NCI-H2029 treated with DMSO at 0.1 percent for 48 hours (cell line): ENCODE measurements around the gene KRTAP5-8.
A peak's percentile ranks its signal among the peaks of the same experiment; 100 is the strongest.
"Not testable (repeated sequence)": the region's sequence is repeated elsewhere in the genome, so short reads cannot be mapped to it uniquely, and the experiment has no call there.

Source experiments
- DNase-seq: peaks from one replicate; lab custom pipeline; 2025; lab: John Stamatoyannopoulos, UW

KRTAP5-8 gene

DNA sequence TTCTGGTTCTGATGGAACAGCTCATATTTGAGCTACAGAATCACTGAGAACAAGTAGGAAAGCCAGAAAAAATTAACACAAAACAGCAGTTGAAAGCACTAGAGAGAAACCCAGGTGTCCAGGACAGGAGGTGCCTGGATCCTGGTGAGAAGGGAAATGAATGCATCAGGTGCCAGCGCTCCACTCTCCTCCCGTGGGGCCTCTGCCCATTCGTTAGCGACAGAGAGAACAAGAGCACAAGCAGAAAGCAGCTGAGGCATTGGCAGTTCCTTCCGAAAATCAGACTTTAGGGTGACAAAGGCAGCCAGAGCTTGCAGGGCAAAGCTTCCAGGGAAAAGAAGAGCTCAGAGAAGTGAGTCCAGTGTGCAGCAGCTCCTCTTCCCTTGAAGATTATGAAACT is 30.7 kb upstream of the KRTAP5-8 start:
- DNase-seq = no peak

DNA sequence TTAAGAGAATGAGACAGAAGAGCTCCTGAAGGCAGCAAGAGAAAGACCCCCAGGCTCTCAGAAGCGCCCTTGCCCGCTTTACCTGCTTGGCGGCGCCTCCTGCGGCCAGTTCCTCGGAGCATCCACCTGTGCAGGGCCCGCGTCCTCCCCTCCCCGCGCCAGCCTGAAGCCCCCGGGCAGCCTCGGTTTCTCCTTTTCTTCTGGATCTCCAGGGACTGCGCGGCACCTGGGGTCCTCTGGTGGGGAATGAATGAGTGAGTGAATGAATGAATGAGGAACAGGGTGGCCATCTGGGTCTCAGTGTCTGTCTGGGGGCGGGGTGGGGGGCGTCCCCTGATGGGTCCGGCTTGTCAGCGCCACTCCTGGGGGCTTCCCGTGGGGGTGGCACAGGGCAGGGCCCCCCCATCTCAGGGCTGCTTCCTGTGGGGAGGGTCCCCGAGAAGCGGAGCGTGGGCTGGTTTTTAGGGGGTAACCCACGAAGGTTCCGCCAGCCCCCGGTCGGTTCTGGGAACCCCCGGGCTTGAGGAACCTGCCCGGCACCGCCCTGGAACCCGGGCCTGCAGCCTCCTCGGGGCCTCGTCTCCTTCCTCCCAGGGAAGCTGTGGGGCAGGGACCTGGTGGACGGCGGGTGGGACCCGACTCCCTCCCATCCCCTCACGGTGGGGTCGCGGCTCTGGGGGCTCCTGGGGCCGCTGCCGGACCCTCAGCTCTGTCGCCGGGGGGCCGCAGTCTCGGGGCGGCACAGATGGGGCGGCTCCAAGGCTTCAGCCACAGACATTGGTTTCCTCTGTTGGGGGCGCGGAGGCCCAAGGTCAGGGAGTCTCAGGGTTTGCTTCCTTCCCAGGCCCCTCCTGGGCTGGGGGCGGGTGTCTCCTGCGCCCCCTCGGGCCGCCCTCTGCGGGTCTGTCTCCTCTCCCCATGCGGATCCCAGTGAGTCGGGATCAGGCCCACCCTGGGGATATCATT is 19.0 kb upstream of the KRTAP5-8 start:
- DNase-seq = no peak

DNA sequence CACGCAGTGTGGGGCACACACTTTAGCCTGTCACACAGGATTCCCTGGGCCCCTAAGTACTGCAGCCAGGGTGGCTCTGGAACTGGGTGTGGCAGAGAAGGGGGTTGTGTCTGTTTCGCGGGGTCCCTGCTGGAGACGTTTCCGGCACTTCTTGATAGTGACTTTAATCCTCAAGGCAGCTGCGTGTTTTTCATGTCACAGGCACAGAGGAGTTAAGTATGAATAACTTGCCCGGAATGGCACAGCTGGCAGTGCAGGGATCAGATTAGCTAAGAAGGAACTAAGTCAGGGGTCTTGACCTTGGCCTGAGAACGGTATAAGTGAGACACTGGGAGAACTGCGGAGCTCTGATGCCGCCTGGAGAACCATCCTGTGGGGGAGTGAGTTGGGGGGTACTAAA is 18.3 kb upstream of the KRTAP5-8 start:
- no peak for DNase-seq

DNA sequence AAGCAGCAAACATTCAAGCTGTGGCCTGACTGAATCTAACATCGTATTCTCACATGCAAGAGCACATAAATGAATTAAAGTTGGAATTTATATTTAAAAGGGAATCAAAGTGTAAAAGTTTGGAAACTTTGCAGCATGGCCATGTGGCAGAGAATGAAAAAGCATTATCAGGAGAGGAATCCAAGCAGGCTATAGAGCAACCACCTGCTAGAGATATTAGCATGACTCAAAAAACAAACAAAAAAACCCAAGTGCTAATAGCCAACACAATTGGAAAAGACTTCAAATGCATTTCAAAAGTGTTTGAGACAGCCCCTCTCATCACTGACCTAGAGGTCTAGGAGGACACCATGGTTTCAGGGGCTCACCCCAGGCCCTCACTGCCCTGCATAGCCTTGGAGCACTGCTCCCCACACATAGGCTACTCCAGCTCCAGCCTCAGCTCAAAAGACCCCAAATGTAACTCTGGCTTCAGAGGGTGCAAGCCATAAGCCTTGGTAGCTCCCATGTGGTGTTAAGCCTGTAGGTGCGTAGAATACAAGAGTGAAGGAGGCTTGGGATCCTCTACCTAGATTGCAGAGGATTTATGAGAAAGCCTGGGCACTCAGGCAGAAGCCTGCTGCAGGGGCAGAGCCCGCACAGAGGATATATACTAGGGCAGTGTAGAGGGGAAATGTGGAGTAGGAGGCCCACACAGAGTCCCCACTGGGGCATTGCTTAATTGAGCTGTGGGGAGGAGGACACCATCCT is 12.5 kb upstream of the KRTAP5-8 start:
- DNase-seq = no peak

DNA sequence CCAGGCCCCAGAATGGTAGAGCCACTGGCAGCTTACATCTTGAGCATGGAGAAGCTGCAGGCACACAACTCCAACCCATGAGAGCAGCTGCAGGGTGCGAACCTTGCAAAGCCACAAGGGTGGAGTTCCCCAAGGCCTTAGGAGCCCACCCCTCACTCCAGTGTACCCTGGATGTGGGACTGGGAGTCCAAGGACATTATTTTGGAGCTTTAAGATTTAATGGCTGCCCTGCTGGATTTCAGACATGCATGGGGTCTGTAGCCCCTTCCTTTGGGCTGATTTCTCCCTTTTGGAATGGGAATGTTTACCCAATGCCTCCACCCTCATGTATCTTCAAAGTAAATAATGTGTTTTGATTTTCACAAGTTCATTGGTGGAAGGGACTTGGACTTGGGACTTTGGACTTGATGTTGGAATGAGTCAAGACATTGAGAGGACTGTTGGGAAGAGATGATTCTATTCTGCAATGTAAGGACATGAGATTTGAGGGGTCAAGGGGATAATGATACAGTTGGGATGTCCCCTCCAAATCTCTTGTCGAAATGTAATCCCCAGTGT is 11.8 kb upstream of the KRTAP5-8 start:
- DNase-seq = no peak

DNA sequence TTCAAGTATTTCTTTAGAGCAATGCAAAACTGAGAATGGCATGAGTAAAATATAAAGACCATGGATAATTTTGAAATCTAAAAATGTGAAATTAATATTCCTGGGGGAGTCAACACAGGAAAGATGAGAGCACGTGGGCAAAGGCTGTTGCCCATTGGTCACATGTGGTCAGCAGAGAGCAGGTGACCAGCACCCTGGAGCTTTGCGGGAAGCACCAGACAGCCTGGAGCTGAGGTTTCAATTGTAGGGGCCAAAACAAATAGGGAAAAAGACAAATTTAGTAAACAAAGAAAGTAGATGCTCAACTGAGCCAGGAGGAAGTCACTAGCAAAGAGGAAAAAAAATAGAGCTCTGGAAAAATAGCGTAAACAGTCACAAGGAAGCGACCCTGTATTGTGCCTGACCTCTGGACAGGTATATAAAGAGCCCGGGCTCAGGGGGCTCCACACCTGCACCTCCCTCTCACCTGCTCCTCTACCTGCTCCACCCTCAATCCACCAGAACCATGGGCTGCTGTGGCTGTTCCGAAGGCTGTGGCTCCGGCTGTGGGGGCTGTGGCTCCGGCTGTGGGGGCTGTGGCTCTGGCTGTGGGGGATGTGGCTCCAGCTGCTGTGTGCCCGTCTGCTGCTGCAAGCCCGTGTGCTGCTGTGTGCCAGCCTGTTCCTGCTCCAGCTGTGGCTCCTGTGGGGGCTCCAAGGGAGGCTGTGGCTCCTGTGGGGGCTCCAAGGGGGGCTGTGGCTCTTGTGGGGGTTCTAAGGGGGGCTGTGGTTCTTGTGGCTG is 10.8 kb upstream of the KRTAP5-8 start, which contains the start of gene KRTAP5-7:
Gene KRTAP5-7 (plus strand): TSS at position 472 of the 780 bp plus-strand sequence. CDS start 34 bp downstream, at position 506.
- peak; percentile 3 for DNase-seq

DNA sequence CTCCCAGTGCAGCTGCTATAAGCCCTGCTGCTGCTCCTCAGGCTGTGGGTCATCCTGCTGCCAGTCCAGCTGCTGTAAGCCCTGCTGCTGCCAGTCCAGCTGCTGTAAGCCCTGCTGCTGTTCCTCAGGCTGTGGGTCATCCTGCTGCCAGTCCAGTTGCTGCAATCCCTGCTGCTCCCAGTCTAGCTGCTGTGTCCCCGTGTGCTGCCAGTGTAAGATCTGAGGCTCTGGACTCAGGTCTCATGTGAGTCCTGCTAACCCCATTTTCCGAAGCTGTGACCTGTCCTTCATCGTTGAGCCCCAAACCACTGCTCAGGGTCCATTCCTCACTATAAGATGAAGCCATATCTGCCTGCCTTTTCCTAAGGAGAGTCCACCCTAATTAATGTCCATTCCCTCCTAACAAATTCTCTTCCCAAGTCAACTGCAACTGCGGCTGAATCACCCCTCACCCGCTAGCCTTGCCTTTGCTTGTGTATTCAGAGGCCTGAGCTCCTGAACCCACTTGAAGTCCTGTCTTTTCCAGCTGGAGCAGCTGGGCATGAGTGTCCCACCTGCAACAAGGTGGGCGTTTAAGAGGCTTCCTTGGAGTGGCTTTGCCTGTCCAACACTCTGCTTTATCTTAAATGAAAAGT is 10.1 kb upstream of the KRTAP5-8 start:
- no peak for DNase-seq

DNA sequence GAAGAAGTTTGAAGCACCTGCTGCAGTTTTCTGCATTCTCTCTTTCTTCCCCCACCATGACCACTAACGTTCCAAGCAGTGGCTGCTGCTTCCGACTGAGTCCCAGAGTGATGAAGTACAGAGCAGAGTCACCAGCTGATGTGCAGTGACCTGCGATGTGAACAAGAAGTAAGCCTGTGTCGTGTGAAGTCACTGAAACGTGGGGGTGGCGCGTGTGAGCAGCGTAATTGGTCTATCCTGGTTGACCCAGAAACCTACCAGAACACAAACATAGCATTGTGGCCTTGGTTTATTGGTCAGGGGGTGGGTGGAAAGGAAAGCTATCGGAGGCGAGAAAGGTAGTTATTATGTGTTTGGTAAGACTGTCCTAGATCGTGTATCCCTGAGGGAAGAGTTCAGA is 7.2 kb upstream of the KRTAP5-8 start:
- DNase-seq = no peak

DNA sequence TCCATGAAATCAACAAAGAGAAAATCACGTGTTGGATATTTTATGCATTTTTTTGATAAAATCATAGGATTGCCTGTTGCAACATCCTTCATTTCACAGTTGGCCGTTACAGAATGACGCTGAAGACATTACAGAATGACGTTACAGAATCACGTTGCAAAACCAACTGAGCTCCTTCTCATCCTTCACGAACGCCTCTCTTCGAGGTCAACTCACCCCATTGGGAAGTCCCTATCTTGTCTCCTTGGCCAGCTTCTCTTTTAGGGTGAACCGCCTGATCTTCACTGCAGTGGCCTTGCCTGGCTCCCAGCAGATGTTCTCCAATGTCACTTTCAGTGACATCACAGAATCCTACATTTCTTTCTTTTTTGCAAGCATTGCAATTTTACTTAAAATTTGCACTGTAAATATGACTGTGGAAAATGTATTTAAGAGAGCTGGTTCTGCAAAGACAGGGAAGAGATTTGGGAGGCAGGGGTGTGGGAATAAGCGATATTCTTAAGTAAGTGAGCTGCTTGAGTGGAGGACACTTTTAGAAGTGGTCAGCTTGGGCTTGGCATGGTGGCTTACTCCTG is 5.7 kb upstream of the KRTAP5-8 start:
- DNase-seq = no peak

DNA sequence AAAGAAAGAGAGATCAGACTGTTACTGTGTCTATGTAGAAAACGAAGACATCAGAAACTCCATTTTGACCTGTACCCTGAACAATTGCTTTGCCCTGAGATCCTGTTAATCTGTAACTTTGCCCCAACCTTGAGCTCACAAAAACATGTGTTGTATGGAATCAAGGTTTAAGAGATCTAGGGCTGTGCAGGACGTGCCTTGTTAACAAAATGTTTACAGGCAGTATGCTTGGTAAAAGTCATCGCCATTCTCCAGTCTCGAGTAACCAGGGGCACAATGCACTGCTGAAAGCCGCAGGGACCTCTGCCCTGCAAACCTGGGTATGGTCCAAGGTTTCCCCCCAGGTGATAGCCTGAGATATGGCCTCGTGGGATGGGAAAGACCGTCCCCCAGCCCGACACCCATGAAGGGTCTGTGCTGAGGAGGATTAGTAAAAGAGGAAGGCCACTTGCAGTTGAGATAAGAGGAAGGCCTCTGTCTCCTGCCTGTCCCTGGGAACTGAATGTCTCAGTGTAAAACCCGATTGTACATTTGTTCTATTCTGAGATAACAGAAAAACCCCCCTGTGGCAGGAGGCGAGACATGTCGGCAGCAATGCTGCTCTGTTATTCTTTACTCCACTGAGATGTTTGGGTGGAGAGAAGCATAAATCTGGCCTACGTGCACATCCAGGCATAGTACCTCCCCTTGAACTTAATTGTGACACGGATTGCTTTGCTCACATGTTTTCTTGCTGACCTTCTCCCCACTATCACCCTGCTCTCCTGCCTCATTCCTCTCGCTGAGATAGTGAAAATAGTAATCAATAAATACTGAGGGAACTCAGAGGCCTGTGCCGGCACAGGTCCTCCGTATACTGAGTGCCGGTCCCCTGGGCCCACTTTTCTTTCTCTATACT is 2.9 kb upstream of the KRTAP5-8 start:
- not testable (repeated sequence) for DNase-seq

DNA sequence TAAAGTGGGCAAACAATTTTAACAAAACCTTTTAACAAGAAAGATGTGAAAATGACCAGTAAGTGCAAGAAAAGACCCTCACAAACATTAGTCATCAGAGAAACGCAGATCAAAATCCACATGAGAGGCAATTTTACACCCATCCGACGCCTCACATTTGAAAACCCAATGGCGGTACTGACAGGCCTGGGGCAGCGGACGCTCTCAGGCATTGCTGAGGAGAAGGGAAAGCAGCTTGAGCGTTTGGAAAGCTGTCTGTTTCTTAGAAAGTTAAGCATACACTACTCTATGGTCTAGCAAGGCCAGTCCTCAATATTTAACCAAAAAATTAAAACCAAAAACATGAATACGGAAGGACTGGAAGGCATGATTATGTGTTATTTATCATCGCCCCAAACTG is 2.0 kb upstream of the KRTAP5-8 start:
- DNase-seq = no peak

DNA sequence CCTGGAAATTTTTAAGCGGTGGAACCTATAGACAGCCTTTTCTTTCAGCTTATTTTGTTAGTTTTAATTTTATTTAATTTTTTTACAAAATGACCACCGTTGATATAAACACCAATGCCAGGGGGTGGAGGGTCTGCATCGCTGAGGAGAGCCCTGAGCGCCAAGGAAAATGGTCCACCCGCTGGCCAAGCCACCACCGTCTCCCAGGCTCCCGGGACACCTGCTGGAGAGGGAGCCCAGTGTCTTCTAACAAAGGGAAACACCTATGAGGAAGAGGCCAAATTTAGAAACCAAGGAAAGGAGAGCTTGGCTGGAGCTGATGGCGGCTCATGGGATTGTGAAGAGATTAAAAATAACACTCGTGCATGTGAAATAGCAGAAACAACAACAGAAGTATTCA is 288 bp upstream of the KRTAP5-8 start:
- no peak for DNase-seq

DNA sequence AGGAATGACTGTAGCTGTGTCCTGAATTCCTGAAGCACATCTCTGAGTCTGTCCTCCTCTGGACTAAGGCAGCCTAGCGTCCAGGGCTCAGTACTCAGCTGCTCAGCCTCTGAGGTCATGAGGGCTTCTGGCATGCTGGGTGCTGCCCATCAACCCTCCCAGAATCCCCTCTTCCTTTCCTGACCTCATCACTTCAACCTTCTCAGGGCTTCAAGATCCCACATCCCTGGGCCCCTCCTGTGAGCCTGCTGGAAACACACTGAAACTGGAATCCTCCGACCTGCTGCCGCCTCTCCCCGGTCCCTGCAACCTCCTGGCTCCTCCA is 803 bp downstream of the KRTAP5-8 start:
- no peak for DNase-seq

DNA sequence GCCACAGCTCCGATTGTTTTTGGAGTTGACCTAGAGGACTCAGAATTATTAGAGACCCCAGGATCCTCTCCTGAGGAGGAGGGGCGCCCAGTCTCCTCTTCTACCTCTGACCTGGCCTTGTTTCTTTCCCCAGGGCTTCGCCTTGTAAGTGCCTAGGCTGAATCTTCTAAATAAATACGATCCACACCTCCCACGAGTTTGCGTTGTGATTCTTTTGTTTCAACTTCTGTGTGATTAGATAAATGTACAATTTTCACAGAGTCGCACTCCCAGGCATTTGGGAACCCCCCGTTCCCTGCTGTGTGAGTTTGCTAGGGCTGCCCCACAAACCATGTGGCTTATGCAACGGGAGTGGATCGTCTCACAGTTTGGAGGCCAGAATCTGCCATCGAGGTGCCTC is 1.2 kb downstream of the KRTAP5-8 start:
- no peak for DNase-seq

DNA sequence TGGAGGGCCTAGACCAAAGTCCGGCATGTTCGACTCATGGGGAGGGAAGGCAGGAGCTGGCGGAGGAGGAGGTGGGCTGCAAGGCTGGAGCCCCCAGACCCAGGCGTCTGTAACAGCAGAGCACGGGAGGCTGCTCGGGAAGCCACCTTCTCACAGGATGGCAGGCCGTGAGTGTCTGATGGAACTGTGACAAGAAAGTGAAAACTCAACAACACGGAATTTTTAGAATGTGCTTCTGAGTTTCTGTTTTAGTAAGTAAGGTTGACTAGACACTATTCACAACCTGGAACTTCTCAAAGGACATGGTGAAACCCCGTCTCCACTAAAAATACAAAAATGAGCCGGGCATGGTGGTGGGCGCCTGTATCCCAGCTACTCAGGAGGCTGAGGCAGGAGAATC is 2.1 kb downstream of the KRTAP5-8 start:
- not testable (repeated sequence) for DNase-seq

DNA sequence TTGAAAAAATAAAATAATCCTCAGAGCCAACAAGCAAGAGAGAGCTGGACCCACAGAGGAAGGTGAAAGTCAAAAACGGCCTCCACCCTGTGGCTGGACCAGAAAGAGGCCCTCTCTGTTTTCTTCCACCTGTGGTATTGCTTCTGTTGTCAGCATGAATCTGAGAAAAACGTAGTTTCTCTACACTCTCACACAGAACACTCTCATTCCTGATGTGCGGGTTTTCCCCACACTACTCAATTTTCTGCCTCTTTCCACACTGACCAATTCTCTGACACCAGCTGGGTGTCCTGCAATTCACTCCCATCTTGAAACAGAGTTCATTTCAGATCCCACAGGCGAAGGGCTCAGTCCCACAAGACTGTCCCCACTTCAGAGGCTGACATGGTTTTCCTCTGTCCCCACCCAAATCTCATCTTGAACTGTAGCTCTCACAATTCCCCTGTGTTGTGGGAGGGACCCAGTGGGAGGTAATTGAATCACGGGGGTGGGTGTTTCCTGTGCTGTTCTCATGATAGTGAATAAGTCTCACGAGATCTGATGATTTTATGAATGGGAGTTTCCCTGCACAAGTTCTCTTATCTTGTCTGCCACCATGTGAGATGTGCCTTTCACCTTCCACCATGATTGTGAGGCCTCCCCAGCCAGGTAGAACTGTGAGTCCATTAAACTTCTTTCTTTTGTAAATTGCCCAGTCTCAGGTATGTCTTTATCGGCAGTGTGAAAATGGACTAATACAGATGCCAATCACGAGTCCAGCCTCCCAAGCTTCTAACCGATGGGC is 2.9 kb downstream of the KRTAP5-8 start:
- not testable (repeated sequence) for DNase-seq

DNA sequence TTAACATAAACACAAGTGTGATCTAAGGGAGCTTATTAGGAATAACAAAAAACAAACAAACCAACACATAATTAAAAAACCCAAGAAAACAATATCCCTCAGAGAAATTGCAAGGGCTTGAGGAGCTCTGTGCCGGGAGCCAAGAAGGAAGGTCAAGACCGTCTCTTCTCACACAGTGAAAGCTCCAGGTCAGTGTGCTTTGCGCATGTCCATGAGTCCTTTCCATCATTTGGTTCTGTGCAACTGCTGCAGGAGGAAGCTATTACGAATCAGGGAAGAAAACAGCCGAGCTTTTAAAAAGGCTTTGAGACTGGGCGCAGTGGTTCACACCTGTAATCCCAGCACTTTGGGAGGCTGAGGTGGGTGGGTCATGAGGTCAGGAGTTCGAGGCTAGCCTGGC is 4.6 kb downstream of the KRTAP5-8 start:
- DNase-seq = no peak

DNA sequence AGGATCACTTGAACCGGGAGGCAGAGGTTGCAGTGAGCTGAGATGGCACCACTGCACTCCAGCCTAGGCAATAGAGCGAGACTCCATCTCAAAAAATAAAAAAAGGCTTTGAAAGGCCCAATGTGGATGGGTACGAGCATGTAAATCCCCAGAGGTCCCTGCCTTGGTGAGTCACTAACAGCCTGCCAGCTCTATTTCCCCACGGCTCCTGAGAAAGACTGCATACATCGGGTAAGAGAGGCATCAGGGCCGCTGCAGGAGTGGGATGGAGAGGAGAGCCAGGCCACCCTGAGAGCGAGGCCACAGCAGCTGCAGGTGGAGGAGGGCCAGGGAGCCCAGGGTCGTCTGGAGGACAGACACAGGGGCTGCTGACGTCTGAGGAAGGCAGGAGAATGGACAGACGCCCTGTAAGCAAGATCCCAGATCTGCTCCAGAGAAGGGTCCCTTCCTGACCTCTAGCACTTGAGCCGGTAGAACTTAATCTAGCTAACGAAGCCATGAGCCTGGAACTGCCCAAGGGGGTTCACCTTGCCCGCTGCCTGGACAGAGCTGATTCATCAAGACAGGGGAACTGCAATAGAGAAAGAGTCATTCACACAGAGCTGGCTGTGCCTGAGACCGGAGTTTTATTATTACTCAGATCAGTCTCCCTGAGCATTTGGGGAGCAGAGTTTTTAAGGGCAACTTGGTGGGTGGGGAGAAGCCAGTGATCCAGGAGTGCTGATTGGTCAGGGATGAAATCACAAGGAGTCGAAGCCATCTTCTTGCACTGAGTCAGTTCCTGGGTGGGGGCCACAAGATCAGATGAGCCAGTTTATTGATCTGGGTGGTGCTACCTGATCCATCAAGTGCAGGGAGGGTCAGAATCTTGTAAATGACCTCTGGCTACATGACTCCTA is 5.3 kb downstream of the KRTAP5-8 start:
- DNase-seq = no peak
